Activated CD4-positive, alpha-beta T cell treated with anti-CD3 and anti-CD28 coated beads, Interleukin-2, amount 50 U/mL, for 48 hours (primary cell): Measurements from ENCODE around the gene GLB1L.

Experiments
- DNase-seq, 2 experiments: peaks; one replicate each; pipeline ENCODE4 v3.0.0-alpha.2; 2020

GLB1L gene

GRCh38 chr2:219252900-219253752 lies 7.9 kb upstream of the GLB1L start, which contains the start of gene TUBA4B:
TSS of gene TUBA4B (plus strand) at chr2:219253243. CDS start at chr2:219253408, 165 bp downstream.
- peak; percentile 64 to 69 for DNase-seq

GRCh38 chr2:219252570-219252899 lies 7.3 kb upstream of the GLB1L start:
- DNase-seq, result no peak

- DNase-seq, result peak; percentile 41 to 48
Observed at GRCh38 chr2:219252084-219252483, 6.8 kb upstream of the GLB1L start.

- DNase-seq, result no peak
Observed at GRCh38 chr2:219251656-219252055, 6.4 kb upstream of the GLB1L start.

DNA sequence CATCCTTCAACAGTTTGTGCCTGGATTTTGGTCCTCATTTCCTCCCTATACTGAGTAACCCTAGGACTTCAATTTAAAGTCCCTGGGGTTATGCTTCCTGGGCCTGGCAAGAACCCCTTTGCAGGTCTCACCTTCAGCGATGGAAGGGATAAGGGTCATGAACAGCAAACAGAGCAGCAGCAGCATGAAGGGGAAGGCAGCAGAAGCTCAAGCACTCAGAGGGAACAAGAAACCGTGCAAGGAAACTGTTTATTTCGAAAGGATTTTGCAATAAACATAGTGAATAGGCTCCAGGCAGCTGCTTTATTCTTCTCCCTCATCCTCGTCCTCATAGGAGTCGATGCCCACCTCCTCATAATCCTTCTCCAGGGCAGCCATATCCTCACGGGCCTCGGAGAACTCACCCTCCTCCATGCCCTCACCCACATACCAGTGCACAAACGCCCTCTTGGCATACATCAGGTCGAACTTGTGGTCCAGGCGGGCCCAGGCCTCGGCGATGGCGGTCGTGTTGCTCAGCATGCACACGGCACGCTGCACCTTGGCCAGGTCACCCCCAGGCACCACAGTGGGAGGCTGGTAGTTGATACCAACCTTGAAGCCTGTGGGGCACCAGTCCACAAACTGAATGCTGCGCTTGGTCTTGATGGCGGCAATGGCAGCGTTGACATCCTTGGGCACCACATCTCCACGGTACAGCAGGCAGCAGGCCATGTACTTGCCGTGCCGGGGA lies 5.0 kb upstream of the GLB1L start:
- DNase-seq, result no peak

GRCh38 chr2:219249203-219249980 lies 4.1 kb upstream of the GLB1L start:
- DNase-seq, result peak; percentile 45 to 65

GRCh38 chr2:219248845-219249202 lies 3.6 kb upstream of the GLB1L start:
- DNase-seq, result no peak

GRCh38 chr2:219247678-219248642 lies 2.7 kb upstream of the GLB1L start:
- peak; percentile 62 to 70 for DNase-seq

- no peak for DNase-seq
Observed at GRCh38 chr2:219246559-219246958, 1.3 kb upstream of the GLB1L start.

- no peak for DNase-seq
Observed at GRCh38 chr2:219245899-219246230, 621 bp upstream of the GLB1L start.

GRCh38 chr2:219244789-219245147 lies 476 bp downstream of the GLB1L start:
- DNase-seq, result no peak

DNA sequence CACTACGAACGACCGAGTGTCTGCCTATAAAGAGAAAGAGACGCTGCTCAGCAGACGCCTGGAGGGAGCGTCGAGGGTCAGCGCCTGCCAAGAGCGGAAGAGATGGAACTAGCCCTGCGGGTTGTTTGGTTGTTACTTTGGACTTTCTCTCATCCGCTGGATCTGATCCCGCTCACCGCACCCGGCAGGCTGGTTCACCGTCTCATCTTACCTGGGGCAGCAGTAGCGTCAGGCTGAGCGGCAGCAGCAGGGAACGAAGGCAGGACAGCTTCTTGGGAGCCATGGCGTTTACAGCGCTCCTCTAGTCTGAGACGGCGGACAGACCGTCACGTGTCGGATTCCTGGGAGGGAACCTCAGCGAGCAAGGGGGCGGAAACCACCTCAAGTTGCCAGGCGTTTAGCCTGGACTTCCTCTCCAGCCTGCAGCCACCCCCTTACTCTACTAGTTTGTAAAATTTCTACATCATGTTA lies 1.9 kb downstream of the GLB1L start:
- no peak for DNase-seq

- DNase-seq, result no peak
Observed at GRCh38 chr2:219234331-219234730, 10.9 kb downstream of the GLB1L start.

DNA sequence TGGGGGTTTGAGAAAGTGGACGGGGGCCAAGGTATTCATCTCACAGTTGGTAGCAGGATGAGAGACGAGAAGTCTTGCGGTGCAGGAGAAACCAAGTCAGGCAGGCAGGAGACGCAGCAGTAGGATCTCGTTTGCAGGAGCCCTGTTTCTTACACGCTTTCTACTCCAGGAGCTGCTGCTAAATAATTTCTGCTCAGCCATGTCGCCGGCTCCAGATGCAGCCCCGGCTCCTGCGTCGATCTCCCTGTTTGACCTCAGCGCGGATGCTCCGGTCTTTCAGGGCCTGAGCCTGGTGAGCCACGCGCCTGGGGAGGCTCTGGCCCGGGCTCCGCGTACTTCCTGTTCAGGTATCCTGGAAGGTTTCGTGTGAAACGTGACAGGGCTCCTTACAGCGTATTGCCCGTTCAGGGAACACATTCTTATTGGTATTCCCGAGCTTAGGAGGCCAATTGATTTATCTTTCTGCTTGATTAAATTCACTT lies 15.1 kb downstream of the GLB1L start:
- peak; percentile 71 to 79 for DNase-seq

- peak; percentile 99 for DNase-seq
Observed at GRCh38 chr2:219229305-219230058, 15.8 kb downstream of the GLB1L start, which contains the start of the genes ANKZF1 and ATG9A. TSS of gene ANKZF1 (plus strand) at chr2:219229806. CDS start at chr2:219230258, 452 bp downstream. TSS of gene ATG9A (minus strand) at chr2:219229636. CDS start at chr2:219228024, 1,612 bp downstream.

DNA sequence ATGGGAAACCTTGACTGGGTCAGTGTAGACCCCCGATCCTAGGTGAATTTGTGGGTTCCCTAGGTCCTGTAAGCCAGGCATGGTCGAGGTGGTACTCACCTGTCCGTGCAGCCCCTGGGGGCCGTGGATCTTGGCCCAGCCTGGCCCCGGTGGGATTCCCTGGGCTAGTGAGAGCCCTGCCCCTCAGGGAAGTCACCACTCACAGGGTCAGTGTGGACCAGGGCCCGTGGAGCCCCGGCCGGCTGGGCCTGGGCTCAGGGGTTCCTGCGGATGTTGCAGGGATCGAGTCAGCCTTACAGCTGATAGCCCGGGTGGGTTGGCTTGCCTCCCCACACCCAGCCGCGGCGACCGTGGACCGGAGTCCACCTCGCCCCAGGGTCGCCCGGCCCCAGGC lies 16.3 kb downstream of the GLB1L start:
- DNase-seq, result no peak

- DNase-seq, result no peak
Observed at GRCh38 chr2:219228041-219228910, 17.0 kb downstream of the GLB1L start.

DNA sequence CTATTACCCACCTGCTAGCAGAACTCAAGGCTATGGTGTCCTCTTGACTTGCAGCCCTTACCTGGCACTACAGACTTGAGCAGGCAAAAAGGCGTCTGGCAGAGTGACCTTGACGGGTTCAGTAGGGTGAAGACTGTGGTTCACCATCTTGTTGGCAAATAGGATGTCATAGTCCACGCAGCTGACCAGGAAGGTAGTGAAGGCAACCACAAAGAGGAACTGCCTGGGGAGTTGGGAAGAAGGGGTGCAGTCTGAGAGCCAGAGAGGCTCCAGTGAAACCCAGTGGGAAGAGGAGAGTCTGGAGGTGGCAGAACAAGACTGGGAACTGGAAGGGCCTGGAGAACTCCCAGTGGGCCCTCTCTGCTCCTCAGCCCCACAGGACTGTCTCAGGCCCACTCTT lies 19.9 kb downstream of the GLB1L start:
- no peak for DNase-seq

- DNase-seq, result no peak
Observed at GRCh38 chr2:219223831-219224610, 21.2 kb downstream of the GLB1L start.
